T-helper 2 cell (primary cell): Measurements from ENCODE around the gene LEO1.

Experiments
- DNase-seq, 5 experiments: peaks; one replicate each; pipeline versions ENCODE4 v3.0.0 to v3.0.0-alpha.2; 2012 to 2022

The LEO1 gene

DNA sequence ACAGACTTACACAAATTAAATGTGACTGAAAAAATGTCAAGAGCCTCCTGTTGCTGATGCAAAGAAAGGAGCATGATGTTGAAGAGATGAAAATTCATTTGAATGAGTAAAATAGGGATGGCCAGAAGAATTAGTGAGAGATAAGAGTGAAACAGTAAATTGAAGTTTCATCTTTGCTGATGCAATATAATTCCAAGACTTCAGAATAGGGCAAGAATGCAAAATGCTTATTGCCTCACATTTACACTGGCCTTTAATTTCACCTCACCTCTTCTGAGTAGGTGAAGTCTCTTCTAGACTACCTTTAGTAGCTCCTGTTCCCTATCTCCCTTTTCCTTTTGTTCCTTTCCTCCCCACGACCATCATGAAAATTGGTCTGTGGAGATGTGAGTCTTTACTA, 32.1 kb upstream of the LEO1 start:
- no peak for DNase-seq

DNA sequence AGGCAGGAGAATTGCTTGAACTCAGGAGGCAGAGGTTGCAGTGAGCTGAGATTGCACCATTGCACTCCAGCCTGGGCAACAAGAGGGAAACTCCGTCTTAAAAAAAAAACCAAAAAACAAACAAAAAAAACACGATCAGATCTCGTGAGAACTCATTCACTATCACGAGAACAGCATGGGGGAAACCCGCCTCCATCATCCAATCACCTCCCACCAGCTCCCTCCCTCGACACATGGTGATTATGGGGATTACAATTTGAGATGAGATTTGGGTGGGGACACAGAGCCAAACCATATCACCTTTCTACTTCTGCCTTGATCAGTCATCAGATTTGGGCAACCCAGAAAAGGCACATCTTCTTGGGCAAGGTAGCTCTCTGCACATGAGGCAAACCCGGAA, 31.5 kb upstream of the LEO1 start:
- peak in 1 of 5 experiments; percentile 32 for DNase-seq

DNA sequence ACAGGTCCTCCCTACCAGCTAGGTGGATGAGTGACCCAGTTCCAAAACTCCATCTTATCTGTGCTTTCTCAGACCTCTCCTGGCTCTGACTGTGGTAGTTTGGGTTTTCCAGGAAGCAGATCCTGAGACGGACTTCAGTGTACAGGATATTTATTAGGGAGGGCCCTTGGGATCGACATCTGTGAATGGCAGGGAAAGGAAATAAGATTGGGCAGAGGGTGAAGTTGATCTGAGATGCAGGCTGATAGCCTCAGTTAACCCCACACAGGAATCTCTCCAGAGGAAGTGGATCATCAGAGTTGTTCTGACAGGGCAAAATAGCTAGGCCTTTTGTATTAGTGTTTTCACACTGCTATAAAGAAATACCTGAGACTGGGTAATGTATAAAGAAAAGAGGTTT, 30.8 kb upstream of the LEO1 start:
- no peak for DNase-seq

DNA sequence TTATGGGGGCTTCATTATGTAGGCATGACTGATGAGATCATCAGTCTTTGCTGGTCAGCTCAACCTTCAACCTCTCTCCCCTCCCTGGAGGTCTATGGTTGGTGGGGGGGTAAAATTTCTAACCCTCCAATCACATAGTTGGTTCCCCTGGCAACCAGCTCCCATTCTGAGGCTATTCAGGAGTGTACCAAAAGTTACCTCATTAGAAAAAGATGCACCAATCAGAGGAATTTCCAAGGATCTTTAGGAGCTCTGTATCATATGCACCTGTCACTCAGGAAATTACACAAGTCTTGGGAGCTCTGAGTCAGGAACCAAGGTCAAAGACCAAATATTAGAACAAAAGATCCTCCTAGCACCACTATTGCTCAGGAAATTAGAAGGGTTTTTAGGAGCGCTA, 21.4 kb upstream of the LEO1 start:
- DNase-seq: no peak

DNA sequence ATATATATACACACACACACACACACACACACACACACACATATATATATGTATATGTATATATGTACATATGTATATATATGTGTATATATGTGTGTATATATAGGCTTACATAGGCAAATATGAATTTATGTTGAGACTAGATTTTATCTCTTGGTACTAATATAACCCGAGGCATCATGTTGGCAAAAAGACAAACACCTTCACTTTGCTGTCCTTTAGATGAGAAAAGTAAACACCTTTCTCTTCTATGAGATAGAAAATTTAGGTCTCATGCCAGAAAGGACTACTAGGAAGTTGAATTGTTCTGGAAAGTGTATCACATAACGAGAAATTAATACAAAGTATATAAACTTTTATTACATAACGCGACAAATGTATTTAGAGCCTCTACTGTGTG, 19.6 kb upstream of the LEO1 start:
- DNase-seq: no peak

DNA sequence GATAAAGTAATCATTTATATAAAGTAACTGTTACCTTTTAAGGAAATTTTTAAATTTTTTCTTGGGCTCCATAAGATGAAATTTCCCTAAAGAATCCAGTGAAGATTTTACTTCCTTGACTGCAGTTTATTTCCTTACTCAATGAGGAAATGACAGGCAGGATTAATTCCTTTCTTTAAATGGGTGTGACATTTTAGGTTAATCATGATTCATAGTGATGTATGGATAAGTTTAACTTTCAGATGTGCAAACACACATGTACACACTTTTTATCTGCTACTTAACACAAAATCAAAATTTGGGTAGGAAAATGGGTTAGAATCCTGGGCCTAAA, 11.2 kb upstream of the LEO1 start:
- DNase-seq: no peak

DNA sequence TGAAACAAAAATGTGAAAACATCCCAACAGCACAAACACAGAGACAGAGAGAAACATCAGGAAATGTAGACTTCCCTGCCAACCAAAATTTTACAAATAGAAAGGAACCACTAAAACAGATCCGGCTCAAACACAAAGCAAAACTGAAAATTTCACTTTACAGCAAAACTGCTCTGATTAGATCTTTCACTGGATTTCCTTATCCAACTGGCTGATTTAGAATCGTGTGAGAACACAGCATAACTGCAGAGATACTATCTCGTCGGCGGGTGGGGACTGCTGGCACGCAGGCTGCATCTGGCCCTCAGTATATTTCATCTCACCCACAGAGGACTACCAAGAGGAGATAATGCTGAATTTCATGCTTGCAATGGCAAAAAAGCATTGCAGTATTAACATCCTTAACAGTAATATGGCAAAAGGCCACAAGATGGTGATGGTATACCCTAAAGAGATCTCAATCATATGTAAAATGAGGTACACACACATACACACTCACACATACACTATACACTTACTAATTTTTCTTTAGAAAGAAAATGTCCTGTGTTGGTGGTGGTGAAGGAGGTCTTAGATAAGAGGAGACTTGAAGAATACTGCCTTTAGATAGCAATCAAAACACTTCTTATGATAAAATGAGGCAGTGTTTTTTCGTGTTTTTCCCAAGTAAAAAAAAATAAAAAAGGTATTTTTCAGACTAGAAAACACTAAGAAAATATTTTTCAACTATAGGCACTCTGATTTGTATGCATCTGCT, 10.6 kb upstream of the LEO1 start:
- DNase-seq: peak in 4 of 5 experiments; percentile 10 to 99 (median 37)

DNA sequence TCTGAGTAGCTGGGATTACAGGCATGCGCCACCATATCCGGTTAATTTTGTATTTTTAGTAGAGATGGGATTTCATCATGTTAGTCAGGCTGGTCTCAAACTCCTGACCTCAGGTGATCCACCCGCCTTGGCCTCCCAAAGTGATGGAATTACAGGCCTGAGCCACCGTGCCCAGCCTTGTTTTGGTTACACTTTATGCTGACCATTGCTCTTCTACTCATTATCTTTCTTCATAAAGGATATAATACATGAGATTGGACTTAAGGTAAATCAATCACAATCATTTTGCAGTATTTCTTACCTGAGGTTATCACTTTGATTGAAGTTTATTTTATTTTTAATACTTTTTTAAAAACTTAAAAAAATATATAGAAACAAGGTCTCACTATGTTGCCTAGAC, 2.2 kb upstream of the LEO1 start:
- no peak for DNase-seq

DNA sequence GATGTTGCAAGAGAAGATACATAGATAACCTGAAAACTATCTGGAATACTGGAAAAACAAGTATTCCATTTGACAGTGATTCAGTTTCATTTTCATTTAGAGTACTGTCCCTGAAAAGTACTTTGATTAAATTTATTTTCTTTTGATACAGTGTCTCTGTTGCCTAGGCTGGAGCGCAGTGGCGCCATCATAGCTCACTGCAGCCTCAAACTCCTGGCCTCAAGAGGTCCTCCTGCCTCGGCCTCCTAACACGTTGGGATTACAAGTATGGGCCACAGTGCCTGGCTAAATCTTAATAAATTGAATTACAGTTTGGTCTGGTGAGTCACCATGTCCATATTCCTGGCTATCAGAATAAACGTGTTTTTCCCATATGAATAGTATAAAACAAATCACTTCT, 1.6 kb upstream of the LEO1 start:
- DNase-seq: no peak

DNA sequence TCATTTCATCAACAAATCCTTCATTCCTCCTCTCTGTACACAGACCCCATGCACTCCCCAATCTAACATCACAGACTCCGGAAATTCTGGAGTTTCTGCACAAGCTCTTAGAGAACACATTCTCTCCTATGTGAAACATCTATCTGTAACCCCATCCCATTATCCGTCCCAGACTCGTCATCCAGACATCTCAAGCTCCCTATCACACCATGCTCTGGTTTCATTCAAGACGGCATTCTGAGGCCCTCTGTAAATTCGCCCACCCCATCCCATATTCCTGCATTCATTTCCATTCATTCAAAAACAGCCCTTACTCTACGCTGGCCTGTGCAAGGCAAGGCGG, 575 bp downstream of the LEO1 start:
- no peak for DNase-seq

DNA sequence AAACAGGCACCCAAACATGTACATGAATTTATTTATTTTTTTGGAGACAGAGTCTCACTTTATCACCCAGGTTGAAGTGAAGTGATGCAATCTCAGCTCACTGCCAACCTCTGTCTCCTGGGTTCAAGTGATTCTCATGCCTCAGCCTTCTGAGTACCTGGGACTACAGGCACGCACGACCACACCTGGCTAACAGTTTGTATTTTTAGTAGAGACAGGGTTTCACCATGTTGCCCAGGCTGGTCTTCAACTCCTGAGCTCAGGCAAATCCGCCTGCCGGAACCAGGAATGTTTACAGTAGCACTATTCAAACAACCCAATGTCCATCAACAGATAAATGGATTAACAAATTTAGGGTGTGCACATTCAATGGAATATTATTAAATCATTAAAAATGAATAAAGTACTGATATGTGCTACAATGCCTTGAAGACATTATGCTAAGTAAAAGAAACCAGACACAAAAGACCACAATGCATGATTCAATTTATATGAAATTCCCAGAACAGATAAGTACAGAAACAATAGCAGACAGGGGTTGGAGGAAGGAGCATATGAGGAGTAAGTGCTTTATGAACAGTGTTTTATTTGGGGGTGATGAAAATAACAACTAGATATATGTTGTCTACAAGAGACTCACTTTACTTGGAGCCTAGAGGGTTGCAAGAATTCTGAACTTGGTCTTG, 1.3 kb downstream of the LEO1 start:
- no peak for DNase-seq

DNA sequence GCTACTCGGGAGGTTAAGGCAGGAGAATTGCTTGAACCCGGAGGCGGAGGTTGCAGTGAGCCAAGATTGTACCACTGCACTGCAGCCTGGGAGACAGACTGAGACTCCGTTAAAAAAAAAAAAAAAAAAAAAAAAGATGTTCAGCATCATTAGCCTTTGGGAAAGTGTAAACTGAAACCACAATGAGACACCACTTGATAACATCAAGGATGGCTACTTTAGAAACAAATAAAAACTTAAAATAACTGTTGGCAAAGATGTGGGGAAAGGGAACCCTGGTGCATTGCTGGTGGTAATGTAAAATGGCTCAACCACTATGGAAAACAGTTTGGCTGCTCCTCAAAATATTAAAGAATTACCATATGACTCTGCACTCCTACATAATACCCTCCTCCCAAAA, 1.9 kb downstream of the LEO1 start:
- peak in 1 of 5 experiments; percentile 34 for DNase-seq

DNA sequence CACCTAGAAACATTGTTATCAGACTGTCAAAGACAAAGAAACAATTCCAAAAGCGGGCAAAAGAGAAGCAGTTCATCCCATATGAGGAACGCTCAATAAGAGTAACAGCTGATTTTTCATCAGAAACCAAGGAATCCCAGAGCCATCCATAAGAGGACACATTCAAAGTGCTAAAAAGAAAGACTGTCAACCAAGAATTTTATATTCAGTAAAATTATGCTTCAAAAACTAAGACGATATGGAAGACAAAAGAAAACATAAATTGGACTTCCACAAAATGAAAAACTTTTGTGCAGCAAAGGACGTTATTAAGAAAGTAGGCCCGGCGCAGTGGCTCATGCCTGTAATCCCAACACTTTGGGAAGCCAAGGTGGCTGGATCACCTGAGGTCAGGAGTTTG, 4.0 kb downstream of the LEO1 start:
- DNase-seq: no peak

DNA sequence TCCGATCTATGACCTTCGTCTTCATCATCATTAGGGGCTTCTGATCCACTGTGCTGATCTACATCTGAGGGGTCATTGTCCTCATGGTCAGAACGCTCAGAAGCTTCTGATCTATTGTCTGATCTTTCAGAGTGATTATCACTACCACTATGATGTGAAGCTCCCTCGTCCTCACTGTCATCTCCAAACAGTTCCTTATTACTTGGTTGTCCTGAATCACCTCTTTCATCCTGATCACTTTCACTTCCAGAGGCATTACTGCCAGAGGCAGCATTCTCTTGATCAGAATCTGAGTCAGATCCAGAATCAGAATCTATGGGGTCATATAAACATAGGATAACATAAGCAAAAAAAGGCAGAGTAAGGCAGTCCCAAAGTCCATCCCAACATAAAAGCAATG, 5.4 kb downstream of the LEO1 start:
- no peak for DNase-seq

DNA sequence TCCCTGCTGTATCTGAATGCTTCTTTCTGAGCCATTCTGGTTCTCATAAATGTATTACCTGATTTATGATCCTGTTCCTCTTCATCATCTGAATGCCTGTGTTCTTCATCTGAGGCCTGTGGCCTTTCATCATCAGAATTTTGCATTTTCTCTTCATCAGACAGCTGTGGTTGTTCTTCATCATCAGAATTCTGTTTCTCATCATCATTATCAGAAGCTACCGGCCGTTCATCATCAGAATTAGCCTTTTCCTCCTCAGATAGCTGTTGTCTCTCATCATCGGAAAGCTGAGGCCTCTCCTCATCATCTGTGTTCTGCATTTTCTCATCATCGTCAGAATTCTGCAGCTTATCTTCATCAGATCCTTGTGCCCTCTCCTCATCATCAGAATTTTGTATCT, 5.9 kb downstream of the LEO1 start:
- no peak for DNase-seq

DNA sequence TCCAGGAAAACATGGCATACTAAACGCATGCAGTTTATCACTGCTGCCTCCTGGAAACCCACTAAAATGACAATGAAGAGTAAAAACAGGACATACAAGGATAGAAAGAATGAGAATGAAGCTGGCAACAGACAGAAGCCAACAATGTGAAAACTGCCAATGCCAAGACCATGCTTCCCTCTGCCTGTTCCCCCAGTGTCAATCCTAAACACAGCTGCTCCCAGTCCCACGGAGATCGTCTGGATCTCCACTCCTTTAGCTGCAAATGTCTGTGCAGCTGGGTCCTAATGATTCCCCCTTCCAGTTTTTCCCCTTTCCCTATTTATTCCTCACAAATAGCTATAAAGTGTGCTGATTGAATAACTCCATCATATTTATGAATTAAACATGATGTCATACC, 16.1 kb downstream of the LEO1 start:
- no peak for DNase-seq

DNA sequence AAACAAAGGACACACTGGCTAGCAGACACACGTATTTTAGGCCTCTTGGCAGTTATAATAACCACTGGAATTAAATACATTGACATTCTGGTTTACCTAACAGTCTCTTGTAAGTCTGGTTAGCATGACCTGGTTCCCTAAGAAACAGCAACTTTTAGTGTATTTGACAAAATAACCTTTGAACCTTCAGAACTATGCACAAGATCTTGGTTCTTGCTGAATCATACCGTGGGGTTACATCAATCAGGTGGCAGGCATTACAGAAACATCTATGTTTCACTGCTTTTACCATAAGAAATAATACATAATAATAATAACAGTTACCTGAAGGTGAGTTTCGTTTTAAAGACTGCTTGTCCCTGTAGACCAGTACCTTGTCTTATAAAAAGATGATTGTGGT, 18.8 kb downstream of the LEO1 start:
- DNase-seq: no peak

DNA sequence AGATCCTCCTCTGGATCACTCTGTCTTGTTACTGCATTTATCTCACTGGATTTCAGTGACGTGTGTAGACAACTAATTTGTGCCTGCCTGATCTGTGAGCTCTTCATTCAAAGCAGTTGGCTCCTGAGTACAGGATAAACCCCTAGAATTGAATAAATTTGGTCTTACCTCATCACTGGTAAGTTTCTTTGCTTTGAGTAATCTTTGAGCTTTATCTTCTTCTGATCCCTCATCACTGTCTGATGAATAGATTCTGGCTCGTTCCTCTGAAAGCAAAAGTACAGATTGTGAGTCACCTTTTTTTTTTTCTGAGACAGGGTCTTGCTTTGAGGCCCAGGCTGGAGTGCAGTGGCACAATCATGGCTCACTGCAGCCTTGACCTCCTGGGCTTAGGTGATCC, 24.5 kb downstream of the LEO1 start:
- DNase-seq: peak in 1 of 5 experiments; percentile 60

DNA sequence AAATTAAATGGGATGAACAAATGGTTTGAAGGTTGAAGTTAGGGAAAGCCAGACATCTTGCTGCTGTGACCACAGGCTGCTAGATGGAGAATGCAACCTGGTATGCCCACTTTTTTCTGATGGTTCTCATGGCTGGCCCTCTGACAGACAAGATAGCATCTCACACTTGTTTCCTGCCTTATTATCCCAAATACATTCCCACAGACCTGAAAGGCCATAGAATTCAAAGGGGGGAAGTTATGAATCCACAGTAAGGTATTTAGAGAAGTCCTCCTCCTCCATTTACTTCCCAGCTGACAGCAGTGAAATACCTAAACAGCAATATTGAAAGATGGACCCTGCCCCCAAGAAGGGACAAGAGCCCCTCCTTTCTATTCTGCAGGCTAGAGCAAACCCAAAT, 32.4 kb downstream of the LEO1 start:
- DNase-seq: no peak

DNA sequence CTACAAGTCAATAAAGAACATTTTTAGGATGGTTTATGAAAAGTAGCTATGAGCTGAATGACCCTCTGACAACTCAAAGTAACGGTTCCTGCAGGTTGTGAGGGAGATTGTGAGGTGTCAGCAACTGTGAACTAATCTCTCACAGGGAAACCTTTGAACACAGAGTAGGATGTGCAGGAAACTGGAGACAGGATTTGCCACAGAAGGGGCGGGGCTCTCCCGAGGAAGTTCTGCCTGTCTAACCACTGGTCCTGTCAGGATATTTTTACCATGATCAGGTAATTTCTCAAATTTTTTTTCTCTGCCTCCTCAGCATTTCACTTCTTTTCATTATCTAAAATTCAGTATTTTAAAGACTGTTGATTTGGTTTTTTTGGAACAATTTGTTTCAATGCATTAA, 33.3 kb downstream of the LEO1 start:
- DNase-seq: no peak

DNA sequence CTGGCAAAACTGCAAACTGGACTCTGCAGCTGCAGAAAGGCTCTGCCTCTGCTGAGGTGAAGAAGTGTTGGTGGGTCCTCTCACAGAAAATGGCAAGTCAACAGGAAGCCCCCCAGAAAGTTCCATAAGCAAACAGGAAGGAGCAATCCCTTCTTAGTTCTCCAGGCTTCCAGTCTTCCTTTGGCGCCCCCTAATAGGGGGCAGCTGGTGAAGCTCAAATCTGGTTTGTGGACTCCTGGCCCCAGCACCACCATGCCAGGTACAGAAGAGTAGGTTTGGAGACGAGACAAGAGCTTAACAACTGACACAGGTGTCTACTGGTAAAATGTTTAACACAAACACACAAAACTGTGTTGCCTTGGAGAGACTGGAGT, 35.5 kb downstream of the LEO1 start:
- no peak for DNase-seq

DNA sequence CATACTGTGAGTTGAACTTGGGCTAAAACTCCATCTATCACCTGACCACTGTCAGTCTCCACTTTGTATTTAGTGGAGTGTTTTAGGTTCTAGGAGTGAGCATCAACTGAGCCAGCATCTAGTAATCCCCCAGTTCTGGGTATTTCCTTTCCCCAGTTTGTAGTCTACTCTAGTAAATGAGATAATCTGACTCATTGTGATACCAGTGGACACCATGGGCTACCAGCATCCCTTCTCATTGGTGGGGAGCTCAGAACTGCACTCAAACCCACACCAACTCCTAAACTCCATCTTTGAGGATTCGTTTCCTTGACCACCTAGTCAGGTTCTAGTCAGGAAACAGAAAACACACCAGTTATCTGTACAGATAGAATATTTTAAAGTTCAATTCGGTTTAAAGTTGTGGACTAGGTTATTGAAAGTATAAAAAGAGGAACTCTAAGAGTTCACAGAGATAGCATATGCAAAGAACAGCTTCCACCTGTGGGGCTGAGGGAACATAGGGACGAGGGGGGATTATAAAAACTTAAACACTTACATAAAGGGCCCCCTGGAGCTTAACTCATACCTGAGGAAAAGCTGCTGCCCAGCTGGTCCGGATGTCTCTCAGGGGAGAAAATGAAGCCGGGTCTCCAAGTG, 36.0 kb downstream of the LEO1 start:
- peak in 1 of 5 experiments; percentile 24 for DNase-seq

DNA sequence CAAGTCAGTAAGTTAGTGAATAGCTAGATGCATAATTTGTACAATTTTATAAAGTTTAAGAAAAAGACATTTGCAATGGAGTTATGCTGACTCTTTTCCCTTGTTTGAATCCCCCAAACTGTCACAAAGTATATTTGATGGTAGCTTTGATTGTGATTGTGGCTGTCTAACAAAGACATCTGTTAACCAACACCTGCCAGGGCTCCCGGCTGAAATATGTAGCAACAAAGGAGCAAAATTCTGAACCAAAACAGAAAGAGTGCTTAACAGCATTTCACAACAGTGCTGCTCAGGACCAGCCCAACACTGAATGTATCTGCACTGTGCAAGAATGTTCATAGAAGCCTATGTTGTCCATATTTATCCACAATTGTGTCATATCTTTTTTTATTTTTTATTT, 39.4 kb downstream of the LEO1 start:
- DNase-seq: no peak

DNA sequence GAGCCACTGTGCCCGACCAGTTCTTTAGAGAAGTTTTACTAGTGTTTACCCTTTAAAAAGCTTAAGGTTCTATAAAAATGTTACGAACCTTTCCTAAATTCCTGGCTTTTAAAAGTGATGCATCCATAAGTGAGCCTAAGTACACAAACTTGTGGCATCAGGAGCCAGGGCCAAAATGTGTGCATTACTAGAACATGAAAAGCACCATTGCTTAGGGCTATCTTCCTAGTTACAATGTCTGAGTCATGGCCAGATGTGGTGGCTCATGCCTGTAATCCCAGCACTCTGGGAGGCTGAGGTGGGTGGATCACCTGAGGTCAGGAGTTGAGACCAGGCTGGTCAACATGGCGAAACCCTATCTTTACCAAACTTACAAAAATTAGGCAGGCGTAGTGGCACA, 39.9 kb downstream of the LEO1 start:
- DNase-seq: no peak

DNA sequence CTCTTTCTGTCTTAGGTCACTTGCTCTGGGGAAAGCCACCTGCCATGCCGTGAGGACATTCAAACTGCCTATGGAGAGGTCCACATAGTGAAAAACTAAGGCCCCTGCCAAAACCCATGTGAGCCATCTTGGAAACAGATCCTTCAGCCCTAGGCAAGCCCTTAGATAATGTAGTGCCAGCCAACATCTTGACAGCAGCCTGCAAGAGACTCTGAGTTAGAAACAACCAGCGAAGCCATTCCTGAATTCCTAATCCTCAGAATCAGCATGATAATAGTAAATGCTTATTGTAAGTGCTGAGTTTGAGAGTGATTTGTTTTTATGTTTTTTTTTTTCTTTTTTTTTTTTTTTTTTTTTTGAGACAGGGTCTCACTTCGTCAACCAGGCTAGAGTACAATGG, 40.6 kb downstream of the LEO1 start:
- DNase-seq: no peak
